SK-N-MC (cell line): ENCODE results near the gene HDAC7.

Experiments used
- EZH2 ChIP-seq: fragments of 200-600 bp; sonication (generic); IDR thresholded peaks from one replicate; pipeline ENCODE4 v1.6.1; 2017; ENCODE audit warnings: antibody characterized with exemption
- FOXP2 ChIP-seq: optimal IDR thresholded peaks from 2 replicates; pipeline ENCODE3; 2011; ENCODE audit warnings: mild to moderate bottlenecking, moderate library complexity; ENCODE audit not compliant: insufficient read depth; ENCODE audit errors: extremely low read length, control extremely low read depth
- POLR2AphosphoS5 ChIP-seq: IDR thresholded peaks from 2 replicates; pipeline ENCODE4 v1.6.1; 2012; ENCODE audit warnings: mild to moderate bottlenecking, low read depth, low read length, borderline replicate concordance

DNA sequence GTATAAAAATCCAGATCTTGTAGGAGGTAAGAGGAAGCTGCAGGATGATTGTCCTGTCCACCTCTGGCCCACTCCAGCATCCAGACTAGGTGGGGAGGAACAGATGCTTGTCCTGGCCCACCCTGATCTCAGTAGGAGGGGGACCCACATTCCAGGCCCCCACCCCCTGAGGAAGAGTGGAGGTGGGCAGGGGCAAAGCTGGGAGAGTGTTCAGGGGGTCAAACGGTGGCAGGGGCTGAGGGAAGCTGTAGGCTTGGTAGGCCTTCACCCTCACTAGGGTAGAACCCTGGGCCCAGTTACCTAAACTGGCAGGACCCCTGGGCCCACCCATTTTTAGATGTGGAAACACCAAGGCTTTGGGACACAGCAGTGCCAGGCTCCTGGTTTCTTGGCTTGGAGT lies 42.6 kb downstream of the HDAC7 start:
- no peak for TF ChIP-seq POLR2AphosphoS5
- no peak for TF ChIP-seq EZH2
- no peak for TF ChIP-seq FOXP2
